Heart left ventricle (tissue), 16 donors: Measurements from ENCODE around the gene NYAP1. TPM values are rescaled to one million over a fixed set of nuclear protein-coding genes. Genes with fewer than 3 reads are reported as not detected.
A peak's percentile ranks its signal among the peaks of the same experiment; 100 is the strongest.

ENCODE experiments used
- ATAC-seq, 4 donors: fragments of 200-7000 bp; cut with Tn5 transposase; one replicate each; pipeline ENCODE4 v1.9.1; 2020 to 2022; ENCODE audit warnings: moderate library complexity in 4 of 4, mild to moderate bottlenecking in 3 of 4, moderate number of reproducible peaks in 1 of 4
- DNase-seq, 5 donors: peaks; one replicate each; pipeline ENCODE4 v3.0.0-alpha.2; 2020
- H3K27ac ChIP-seq, 12 donors: fragments of 200-600 bp; sonication (generic) in 4 of 12; one replicate each; pipeline versions ENCODE4 v1.5.0 to v1.8.0; 2016 to 2022; ENCODE audit warnings: mild to moderate bottlenecking in 2 of 12
- H3K27me3 ChIP-seq, 9 donors: fragments of 200-600 bp; sonication (generic) in 2 of 9; one replicate each; pipeline versions ENCODE4 v1.5.1 to v1.8.0; 2016 to 2022; ENCODE audit warnings: mild to moderate bottlenecking in 3 of 9
- H3K36me3 ChIP-seq, 9 donors: fragments of 200-600 bp; sonication (generic) in 2 of 9; one replicate each; pipeline versions ENCODE4 v1.5.0 to v1.8.0; 2018 to 2022; ENCODE audit warnings: mild to moderate bottlenecking in 2 of 9
- H3K4me1 ChIP-seq, 12 donors: fragments of 200-600 bp; sonication (generic) in 4 of 12; one replicate each; pipeline versions ENCODE4 v1.5.0 to v1.8.0; 2016 to 2022; ENCODE audit warnings: mild to moderate bottlenecking in 3 of 12
- H3K4me3 ChIP-seq, 12 donors: fragments of 200-600 bp; sonication (generic) in 4 of 12; one replicate each; pipeline versions ENCODE4 v1.5.0 to v1.8.0; 2017 to 2022; ENCODE audit warnings: mild to moderate bottlenecking in 9 of 12, moderate library complexity in 4 of 12
- H3K9me3 ChIP-seq, 12 donors: fragments of 200-600 bp; sonication (generic) in 4 of 12; one replicate each; pipeline versions ENCODE4 v1.5.0 to v1.8.0; 2016 to 2022; ENCODE audit warnings: mild to moderate bottlenecking in 1 of 12
- CTCF ChIP-seq, 12 donors: fragments of 200-600 bp; sonication (generic) in 4 of 12; IDR thresholded peaks; one replicate each; pipeline versions ENCODE4 v1.5.0 to v1.8.0; 2018 to 2022; ENCODE audit warnings: antibody characterized with exemption in 12 of 12, mild to moderate bottlenecking in 5 of 12
- POLR2A ChIP-seq, 2 donors: fragments of 450-650 bp; IDR thresholded peaks; one replicate each; pipeline ENCODE4 v1.6.1; 2017; ENCODE audit warnings: antibody characterized with exemption in 2 of 2, mild to moderate bottlenecking in 2 of 2, moderate library complexity in 2 of 2
- WGBS, 4 donors: extraction: QIAGEN DNeasy Blood & Tissue Kit in 2 of 4; methylation state at CpG; one replicate each; pipeline versions ENCODE4 v1.1.5 to v1.1.7; 2013 to 2018; 5-methylcytosine and 5-hydroxymethylcytosine counted together
- intact Hi-C, 10 donors: fragments of 100-400 bp; cut with DNase I; formaldehyde crosslinking; loops; one replicate each; pipeline versions ENCODE4 v1.11.1 to v1.14.2; 2022
- long read RNA-seq, 3 donors: library from polyadenylated mRNA; unstranded; transcript quantifications; one replicate each; pipeline ENCODE4 v2.0.0, GENCODE V29; 2020 to 2021
- polyA plus RNA-seq, 2 donors: library from polyadenylated mRNA; stranded (reverse); fragments of 200-250 nt; gene quantifications; one replicate each; pipeline ENCODE4 v1.2.3, GENCODE V29; 2013
- total RNA-seq, 9 donors: library from RNA; depleted of rRNA in 2 of 9; stranded (reverse); fragments of >200 nt in 2 of 9; fragmentation: NEBNext Ultra II Directional in 3 of 9; extraction: Animal tissue kit (Norgen Biotek cat#: 25700) in 3 of 9; gene quantifications; one replicate each; pipeline versions ENCODE4 v1.1.0 to v1.2.4, GENCODE V29; 2016 to 2023
- donor health status: ischemic (EF 13 %, LVEDD 7.1; RV severe dilation, severe dysfunction).
- donor health status: healthy with polysubstance abuse.
- donor health status: DM: no; HTN: yes; CAD: no.
- donor health status: DM: no; HTN: no; CAD: no.
- donor health status: ischemic (EF 25% LVEDD 6.9; RV normal size, moderate dysfunction).
- donor health status: ischemic (EF 25% LVEDD 5.7; RV mildly dilated, moderate dysfunction).
- donor health status: healthy.
- donor health status: DM: yes; HTN: yes; CAD: no.
- donor health status: ischemic (EF 35%, LVEDD 5.7; RV mildly dilated, moderate dysfunction).
- donor health status: nonischemic (EF 11% LVEDD 7.7; RV severe dilation, severe dysfunction).
- donor health status: DM: yes; HTN: yes; CAD: no.
- donor health status: PGD.
- donor health status: ischemic (EF 29% LVEDD 5.4; RV normal size, mild dysfunction).
- donor health status: nonischemic (EF 23%, LVEDD 6.1; RV moderate dilation, normal function).

NYAP1 gene
- total RNA-seq (1 to 10 TPM in 1 of 9 donors, under 1 TPM in 5, not detected in 3; 0.16 to 1.1 (median 0.35) TPM), polyA plus RNA-seq (under 1 TPM; 0.42 to 0.50 TPM)
- long read RNA-seq, donor 1, result 0 reads
- long read RNA-seq, donor 2, result 0 reads
- long read RNA-seq, donor 3, result 0 reads

GRCh38 chr7:100483722-100484672 is at the start of gene NYAP1:
NYAP1 (plus strand) TSS chr7:100483927; CDS start chr7:100485312, 1,385 bp downstream.
- Histone ChIP-seq H3K4me3 (peak within 1 kb of the TSS; percentile 31 to 73 (median 58)), H3K27me3 (no peaks in the 10 kb centered on the region), H3K36me3 (no peaks in the 10 kb centered on the region), H3K4me1 (peaks cover 0 to 33% (median 13%) of the 10 kb centered on the region in 12 donors), H3K27ac (peak within 1 kb of the TSS in 4 of 12 donors; percentile 46 to 74 (median 60)), H3K9me3 (no peaks in the 10 kb centered on the region)
- ATAC-seq (peak in 3 of 4 donors; percentile 19 to 44 (median 38)), DNase-seq (peak; percentile 38 to 80 (median 60))
- TF ChIP-seq CTCF (IDR thresholded peaks at IDR 0.05) (no peak), POLR2A (IDR thresholded peaks at IDR 0.05) (no peak)
- 26 to 45% (median 36%) methylated on average over 26 to 45 of the region's 45 CpGs for WGBS, 4 donors
- intact Hi-C loops, result loop anchor here in 6 of 10 donors (1.0 to 5.0 kb wide), 4 partner anchors 15 to 73 kb away; no protein-coding TSS in a partner anchor

GRCh38 chr7:100434297-100435144 is 49.2 kb upstream of the NYAP1 start:
- H3K4me3 ChIP-seq, result peak overlapping the region in 9 of 12 donors; percentile 69 to 98 (median 91)
- ATAC-seq, result no peak

More at GRCh38 chr7:100434297-100435144, 49.2 kb upstream of the NYAP1 start:
- Histone ChIP-seq H3K36me3 (peaks cover 0 to 36% (median 24%) of the 10 kb centered on the region in 9 donors), H3K27ac (peak overlapping the region in 6 of 12 donors; percentile 92 to 97 (median 95)), H3K4me1 (peaks cover 0 to 57% (median 37%) of the 10 kb centered on the region in 12 donors), H3K27me3 (no peaks in the 10 kb centered on the region), H3K9me3 (no peaks in the 10 kb centered on the region)
- TF ChIP-seq POLR2A (IDR thresholded peaks at IDR 0.05) (no peak), CTCF (IDR thresholded peaks at IDR 0.05) (no peak)
- intact Hi-C loops, result no loop called here
- WGBS, 4 donors, result 85 to 89% (median 88%) methylated on average over 22 of the region's 22 CpGs
- DNase-seq, result no peak
